PFSK-1 (cell line): Measurements from ENCODE around the gene RTN4RL2.

Experiments used
- FOXP2 ChIP-seq: optimal IDR thresholded peaks from 2 replicates; pipeline ENCODE3; 2011; ENCODE audit warnings: borderline replicate concordance, control low read depth, inconsistent platforms; ENCODE audit not compliant: insufficient read depth; ENCODE audit errors: extremely low read length, extremely low read depth
- POLR2AphosphoS5 ChIP-seq: IDR thresholded peaks from 2 replicates; pipeline ENCODE4 v1.6.1; 2012; ENCODE audit warnings: low read depth, mild to moderate bottlenecking, control low read depth, low read length, moderate library complexity
- REST ChIP-seq, 2 experiments: IDR thresholded peaks; 2 replicates each; pipeline versions ENCODE4 v1.6.1 to v1.8.0; 2011 to 2012; ENCODE audit warnings: low read depth in 2 of 2, low read length in 2 of 2, control low read depth in 1 of 2, inconsistent platforms in 1 of 2, mild to moderate bottlenecking in 1 of 2, moderate library complexity in 1 of 2; ENCODE audit not compliant: insufficient read depth in 1 of 2
- SIN3A ChIP-seq: IDR thresholded peaks from 2 replicates; pipeline ENCODE4 v1.6.1; 2012; ENCODE audit warnings: mild to moderate bottlenecking, low read length, moderate library complexity, borderline replicate concordance; ENCODE audit not compliant: insufficient read depth
- TAF1 ChIP-seq: IDR thresholded peaks from 2 replicates; pipeline ENCODE4 v1.6.1; 2012; ENCODE audit warnings: low read length, control low read depth, borderline replicate concordance; ENCODE audit not compliant: insufficient read depth

RTN4RL2 gene

GRCh38 chr11:57473285-57473841 lies 13.0 kb downstream of the RTN4RL2 start:
- TF ChIP-seq POLR2AphosphoS5: peak; percentile 24; the same call in 1 of the 2 replicates
- TF ChIP-seq FOXP2: no peak

GRCh38 chr11:57474017-57474802 lies 13.9 kb downstream of the RTN4RL2 start:
- TF ChIP-seq FOXP2 (peak; percentile 71), POLR2AphosphoS5 (no peak), SIN3A (no peak)

- peak; percentile 49 to 75; a peak in 3 of 4 replicates for TF ChIP-seq REST (IDR thresholded peaks at IDR 0.05; ENCODE audit: insufficient read depth in 1 of 2, low read depth in 2 of 2, low read length in 2 of 2)
- no peak for TF ChIP-seq SIN3A
- no peak for TF ChIP-seq FOXP2
- TF ChIP-seq TAF1: no peak
- no peak for TF ChIP-seq POLR2AphosphoS5
Observed at GRCh38 chr11:57474803-57475115, 14.4 kb downstream of the RTN4RL2 start.

GRCh38 chr11:57475191-57475590 lies 14.9 kb downstream of the RTN4RL2 start:
- TF ChIP-seq TAF1 (no peak), POLR2AphosphoS5 (no peak), FOXP2 (no peak), SIN3A (no peak), REST (IDR thresholded peaks at IDR 0.05; ENCODE audit: insufficient read depth in 1 of 2, low read depth in 2 of 2, low read length in 2 of 2) (no peak)

GRCh38 chr11:57475671-57476046 lies 15.3 kb downstream of the RTN4RL2 start:
- no peak for TF ChIP-seq REST (IDR thresholded peaks at IDR 0.05; ENCODE audit: insufficient read depth in 1 of 2, low read depth in 2 of 2, low read length in 2 of 2)
- TF ChIP-seq POLR2AphosphoS5: no peak
- no peak for TF ChIP-seq SIN3A
- TF ChIP-seq TAF1: no peak

GRCh38 chr11:57476047-57476756 lies 15.9 kb downstream of the RTN4RL2 start:
- TF ChIP-seq POLR2AphosphoS5 (no peak), SIN3A (no peak), REST (IDR thresholded peaks at IDR 0.05; ENCODE audit: insufficient read depth in 1 of 2, low read depth in 2 of 2, low read length in 2 of 2) (no peak), FOXP2 (no peak), TAF1 (no peak)
